ENCODE data around the gene D2HGDH. TPM values are rescaled to one million over a fixed set of nuclear protein-coding genes. Genes with fewer than 3 reads are reported as not detected.
A peak's percentile ranks its signal among the peaks of the same experiment; 100 is the strongest.

D2HGDH gene
- total and polyA plus RNA-seq, 2 of the 13 experiments (the other 11 are each of a cell fraction or from before 2014, with no cell fraction given), result 19.2 to 20.3 TPM

GRCh38 chr2:241808721-241809382 is 74.4 kb downstream of the D2HGDH start, which contains the start of gene NEU4 (continued):
- no peak for TF ChIP-seq FOXO4 (CRISPR knock-in tag; conservative IDR thresholded peaks at IDR 0.05)
- no peak; the same call in 1 of the 2 replicates for TF ChIP-seq JUN (CRISPR knock-in tag; IDR thresholded peaks at IDR 0.05)
- TF ChIP-seq BORCS8-MEF2B (CRISPR knock-in tag; IDR thresholded peaks at IDR 0.05), result peak; percentile 97
- no peak for TF ChIP-seq ZNF550 (CRISPR knock-in tag; IDR thresholded peaks at IDR 0.05; ENCODE audit: borderline replicate concordance)
- TF ChIP-seq ZSCAN30 (CRISPR knock-in tag; IDR thresholded peaks at IDR 0.05), result peak; percentile 94; the same call in 1 of the 2 replicates
- TF ChIP-seq HOMEZ (CRISPR knock-in tag; IDR thresholded peaks at IDR 0.05; ENCODE audit: low read depth), result peak; percentile 83
- TF ChIP-seq XBP1 (CRISPR knock-in tag; IDR thresholded peaks at IDR 0.05), result peak; percentile 90; the same call in 1 of the 2 replicates
- TF ChIP-seq HCFC1 (IDR thresholded peaks at IDR 0.05; ENCODE audit: low read depth, low read length), result no peak
- TF ChIP-seq SMYD3 (CRISPR knock-in tag; IDR thresholded peaks at IDR 0.05), result peak; percentile 95
- peak; percentile 96 for TF ChIP-seq ZNF598 (CRISPR knock-in tag; IDR thresholded peaks at IDR 0.05; ENCODE audit: borderline replicate concordance)
- TF ChIP-seq SOX6 (IDR thresholded peaks at IDR 0.05), result no peak
- peak; percentile 88 for TF ChIP-seq SOX6 (CRISPR knock-in tag; IDR thresholded peaks at IDR 0.05)
- TF ChIP-seq ZNF282 (IDR thresholded peaks at IDR 0.05; ENCODE audit: partially characterized antibody), result no peak
- TF ChIP-seq ZSCAN5A (CRISPR knock-in tag; IDR thresholded peaks at IDR 0.05; ENCODE audit: borderline replicate concordance), result peak; percentile 62; the same call in 1 of the 2 replicates
- peak; percentile 78; the same call in 1 of the 2 replicates for TF ChIP-seq PRDM15 (CRISPR knock-in tag; IDR thresholded peaks at IDR 0.05)
- TF ChIP-seq HNRNPH1 (optimal IDR thresholded peaks at IDR 0.05; ENCODE audit: low read depth, low read length), result peak; percentile 59

Data from HepG2 (cell line).